ENCODE data around the gene SDF4.

- TF ChIP-seq, protein P1, sequence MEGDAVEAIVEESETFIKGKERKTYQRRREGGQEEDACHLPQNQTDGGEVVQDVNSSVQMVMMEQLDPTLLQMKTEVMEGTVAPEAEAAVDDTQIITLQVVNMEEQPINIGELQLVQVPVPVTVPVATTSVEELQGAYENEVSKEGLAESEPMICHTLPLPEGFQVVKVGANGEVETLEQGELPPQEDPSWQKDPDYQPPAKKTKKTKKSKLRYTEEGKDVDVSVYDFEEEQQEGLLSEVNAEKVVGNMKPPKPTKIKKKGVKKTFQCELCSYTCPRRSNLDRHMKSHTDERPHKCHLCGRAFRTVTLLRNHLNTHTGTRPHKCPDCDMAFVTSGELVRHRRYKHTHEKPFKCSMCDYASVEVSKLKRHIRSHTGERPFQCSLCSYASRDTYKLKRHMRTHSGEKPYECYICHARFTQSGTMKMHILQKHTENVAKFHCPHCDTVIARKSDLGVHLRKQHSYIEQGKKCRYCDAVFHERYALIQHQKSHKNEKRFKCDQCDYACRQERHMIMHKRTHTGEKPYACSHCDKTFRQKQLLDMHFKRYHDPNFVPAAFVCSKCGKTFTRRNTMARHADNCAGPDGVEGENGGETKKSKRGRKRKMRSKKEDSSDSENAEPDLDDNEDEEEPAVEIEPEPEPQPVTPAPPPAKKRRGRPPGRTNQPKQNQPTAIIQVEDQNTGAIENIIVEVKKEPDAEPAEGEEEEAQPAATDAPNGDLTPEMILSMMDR (IDR thresholded peaks at IDR 0.05; ENCODE audit: low read length): no peak
- TF ChIP-seq EZH2 (IDR thresholded peaks at IDR 0.05; ENCODE audit: borderline replicate concordance, low read length): no peak
These were observed 25.3 kb downstream of the SDF4 start, which contains the start of gene TNFRSF18 for GRCh38 chr1:1206376-1206965.

Data from OCI-LY1 (cell line).